Mesodermal cell (in vitro differentiated cells): Measurements from ENCODE around the gene RITA1.

Experiments
- H3K27ac ChIP-seq: 2 replicates; pipeline ENCODE4 v1.7.0; 2013; ENCODE audit warnings: mild to moderate bottlenecking, low read depth, low read length, moderate library complexity; ENCODE audit not compliant: severe bottlenecking
- H3K36me3 ChIP-seq: 2 replicates; pipeline ENCODE4 v1.7.1; 2013; ENCODE audit warnings: mild to moderate bottlenecking, low read length, moderate library complexity; ENCODE audit not compliant: control insufficient read depth, insufficient read depth
- H3K4me1 ChIP-seq: one replicate; pipeline ENCODE4 v1.7.1; 2013; ENCODE audit warnings: mild to moderate bottlenecking, low read length; ENCODE audit not compliant: insufficient read depth, control insufficient read depth, poor library complexity, severe bottlenecking
- H3K4me3 ChIP-seq: 2 replicates; pipeline ENCODE4 v1.7.0; 2013; ENCODE audit warnings: low read length, control low read depth, mild to moderate bottlenecking; ENCODE audit not compliant: insufficient read depth, poor library complexity, severe bottlenecking; ENCODE audit errors: extremely low read depth
- H3K9me3 ChIP-seq: 2 replicates; pipeline ENCODE4 v1.7.1; 2013; ENCODE audit warnings: mild to moderate bottlenecking, low read length, moderate library complexity; ENCODE audit not compliant: control insufficient read depth
- WGBS, 2 experiments: methylation state at CpG; one replicate each; pipeline ENCODE4 v1.1.5; 2013; ENCODE audit warnings: missing lambda C conversion rate in 2 of 2; ENCODE audit not compliant: insufficient coverage in 2 of 2; 5-methylcytosine and 5-hydroxymethylcytosine counted together

RITA1 gene

DNA sequence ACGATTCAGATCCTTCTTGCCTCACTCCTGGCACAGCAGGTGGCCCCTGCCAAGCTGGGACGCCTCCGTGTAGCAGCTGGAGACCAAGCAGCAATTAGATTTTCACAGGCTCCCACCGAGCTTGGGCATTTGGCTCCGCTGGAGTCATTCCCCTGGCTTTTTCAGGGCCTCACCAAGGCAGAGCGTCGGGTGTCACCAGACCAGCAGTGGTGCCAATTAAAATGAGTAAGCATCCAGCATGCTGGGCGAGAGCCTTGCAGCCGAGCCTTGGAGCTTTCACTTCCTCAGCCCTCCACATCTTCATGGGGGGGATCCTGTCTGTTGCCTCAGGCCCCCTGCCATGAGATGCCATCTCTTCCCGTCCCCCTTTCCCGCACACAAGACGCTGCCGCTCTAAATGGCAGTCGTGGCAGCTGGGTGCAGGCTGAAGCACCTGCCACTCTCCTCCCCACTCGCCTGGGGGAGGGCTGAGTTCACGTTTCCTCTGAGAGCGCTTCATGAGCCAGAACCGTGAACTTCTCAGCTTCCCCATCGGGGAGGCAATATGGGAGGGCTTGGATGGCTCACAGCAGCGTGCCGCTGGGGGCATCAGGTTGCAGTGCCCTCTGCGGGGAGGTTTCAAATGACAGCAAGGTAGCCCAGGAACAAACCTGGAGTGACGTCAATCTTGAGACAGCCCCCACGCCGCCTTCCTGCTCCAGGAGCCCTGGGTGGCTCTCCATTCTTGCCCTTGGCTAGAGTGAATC is 47.5 kb downstream of the RITA1 start:
- Histone ChIP-seq H3K4me3 (no peak overlapping the region), H3K9me3 (peaks cover 8% of the 10 kb centered on the region), H3K27ac (no peak overlapping the region), H3K4me1 (peaks cover 29% of the 10 kb centered on the region), H3K36me3 (peaks cover 40% of the 10 kb centered on the region)
- WGBS, 2 experiments: 59 to 64% methylated on average over 22 to 24 of the region's 25 CpGs

DNA sequence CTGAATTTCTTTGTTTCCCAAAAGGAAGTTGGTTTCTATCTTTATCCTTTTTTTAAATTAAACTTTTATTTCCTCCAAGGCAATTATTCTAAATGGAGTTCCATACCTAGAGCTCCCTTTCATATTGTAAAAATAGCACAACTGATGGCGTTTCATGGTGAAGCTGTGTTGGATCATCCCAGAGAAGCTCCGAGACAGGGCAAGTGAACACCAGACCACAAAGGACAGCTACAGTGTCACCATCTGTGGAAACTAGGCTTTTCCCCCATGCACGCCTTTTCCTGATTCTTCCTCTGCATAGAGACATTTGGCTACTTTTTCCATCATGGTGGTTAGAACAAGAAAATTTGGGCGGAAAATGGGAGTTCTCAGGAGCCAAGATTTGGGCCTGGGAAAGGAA is 48.4 kb downstream of the RITA1 start:
- H3K4me1 ChIP-seq: peaks cover 26% of the 10 kb centered on the region
- WGBS, 2 experiments: 94 to 96% methylated on average over 3 to 4 of the region's 4 CpGs
- no peak overlapping the region for H3K4me3 ChIP-seq
- no peak overlapping the region for H3K27ac ChIP-seq
- H3K36me3 ChIP-seq: peaks cover 40% of the 10 kb centered on the region
- peaks cover 8% of the 10 kb centered on the region for H3K9me3 ChIP-seq

DNA sequence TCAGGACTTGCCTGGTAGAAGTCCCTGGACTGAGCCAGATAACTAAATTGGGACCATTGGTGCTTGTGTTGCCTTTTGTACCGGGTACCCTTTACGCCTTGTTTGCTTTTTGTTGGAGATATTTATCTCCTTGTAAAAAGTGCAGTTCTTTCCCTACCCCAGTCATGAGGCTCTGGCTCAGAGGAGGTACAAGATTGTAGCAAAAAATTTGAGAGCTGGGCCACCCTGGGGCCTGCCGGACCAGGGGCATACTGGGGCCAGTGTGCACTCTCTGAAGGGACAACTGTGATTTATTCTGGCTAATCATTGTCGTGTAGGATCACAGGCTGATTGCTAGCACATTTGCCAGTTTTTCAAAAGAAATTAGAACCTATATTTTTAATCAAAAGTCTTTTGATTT is 49.0 kb downstream of the RITA1 start:
- WGBS, 2 experiments: 93 to 100% methylated on average over 1 to 2 of the region's 4 CpGs
- H3K4me3 ChIP-seq: no peak overlapping the region
- peaks cover 36% of the 10 kb centered on the region for H3K36me3 ChIP-seq
- H3K4me1 ChIP-seq: peaks cover 23% of the 10 kb centered on the region
- H3K9me3 ChIP-seq: peaks cover 8% of the 10 kb centered on the region
- H3K27ac ChIP-seq: no peak overlapping the region

DNA sequence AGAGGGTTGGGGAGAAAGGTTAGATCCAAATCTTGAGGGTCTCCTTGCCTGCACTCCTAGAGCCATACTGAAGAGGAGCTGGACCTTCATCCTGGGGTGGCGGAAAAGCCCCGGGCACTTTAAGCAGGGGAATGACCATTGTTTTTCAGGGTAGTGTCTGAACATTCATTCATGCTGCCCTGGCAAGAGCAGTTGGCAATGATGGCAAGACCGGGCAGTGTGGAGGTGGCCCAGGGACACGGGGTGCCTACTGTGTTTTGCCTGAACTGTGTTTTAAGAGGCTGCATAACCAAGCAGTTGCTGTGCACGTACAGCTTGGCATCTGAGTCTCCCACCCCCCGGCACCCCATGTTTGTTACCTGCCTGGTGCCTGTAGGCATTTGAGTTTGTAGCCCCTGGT is 50.5 kb downstream of the RITA1 start:
- H3K4me3 ChIP-seq: no peak overlapping the region
- 95 to 96% methylated on average over 5 to 6 of the region's 6 CpGs for WGBS, 2 experiments
- peaks cover 4% of the 10 kb centered on the region for H3K9me3 ChIP-seq
- H3K4me1 ChIP-seq: peaks cover 18% of the 10 kb centered on the region
- H3K36me3 ChIP-seq: peaks cover 26% of the 10 kb centered on the region
- H3K27ac ChIP-seq: no peak overlapping the region

DNA sequence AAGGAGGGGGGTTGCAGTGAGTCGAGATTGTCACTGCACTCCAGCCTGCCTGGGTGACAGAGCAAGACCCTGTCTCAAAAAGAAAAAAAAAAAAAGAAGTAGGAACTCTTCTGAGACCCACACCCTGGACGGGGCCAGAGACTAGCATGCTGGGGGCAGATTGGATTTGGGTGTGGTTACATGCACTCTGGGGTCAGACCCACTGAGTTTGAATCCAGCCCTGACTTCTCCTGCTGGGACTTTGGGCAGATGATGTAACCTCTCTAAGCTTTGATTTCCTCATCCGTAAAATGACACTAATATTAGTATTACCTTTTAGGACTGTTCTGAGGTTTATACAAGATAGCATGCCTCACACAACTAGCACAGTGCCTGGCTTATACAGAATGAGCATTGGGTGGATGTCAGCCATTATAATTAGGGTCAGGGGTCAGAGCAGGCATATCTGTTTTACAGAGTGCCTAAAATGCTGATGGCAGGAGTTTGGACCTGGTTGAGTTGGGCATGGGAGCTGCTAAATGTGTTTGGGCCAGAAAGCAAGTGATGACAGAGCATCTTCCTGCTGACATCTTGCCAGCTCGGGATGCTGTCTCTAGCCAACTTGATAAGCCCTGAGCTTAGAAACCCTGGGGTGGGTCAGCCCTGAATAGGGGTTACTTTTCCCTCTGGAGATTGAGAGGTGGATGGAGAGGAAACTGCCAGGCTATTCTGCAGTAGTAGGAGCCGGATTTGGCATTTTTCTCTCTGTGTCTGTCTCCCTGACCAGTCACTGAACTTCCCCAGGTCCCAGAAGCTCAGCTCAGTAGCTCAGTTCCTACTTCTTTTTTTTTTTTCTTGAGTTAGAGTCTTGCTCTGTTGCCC is 51.2 kb downstream of the RITA1 start:
- 94 to 100% methylated on average over 3 to 4 of the region's 5 CpGs for WGBS, 2 experiments
- Histone ChIP-seq H3K4me1 (peaks cover 17% of the 10 kb centered on the region), H3K27ac (no peak overlapping the region)

DNA sequence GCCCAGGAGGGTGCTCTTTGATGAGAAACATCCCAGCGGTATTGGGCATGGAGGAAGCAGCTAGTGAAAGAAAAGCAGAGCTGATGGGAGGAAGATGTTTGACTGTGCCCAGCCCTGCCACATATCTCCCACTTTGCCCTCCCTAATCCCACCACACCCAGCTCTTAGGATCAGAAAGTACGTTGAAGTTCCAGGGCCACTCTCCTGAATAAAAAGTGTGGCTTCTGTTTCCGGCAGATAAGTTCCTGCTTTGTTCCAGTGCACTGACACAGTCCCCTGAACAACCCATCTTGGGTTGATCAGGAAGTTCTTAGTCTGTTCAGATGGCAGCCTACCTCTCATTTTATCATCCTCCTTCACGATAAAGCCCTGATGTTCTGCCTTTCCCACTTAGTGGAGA is 52.2 kb downstream of the RITA1 start:
- Histone ChIP-seq H3K27ac (no peak overlapping the region), H3K9me3 (no peaks in the 10 kb centered on the region), H3K4me3 (no peak overlapping the region), H3K4me1 (peaks cover 11% of the 10 kb centered on the region), H3K36me3 (peaks cover 13% of the 10 kb centered on the region)
- WGBS, 2 experiments: 88 to 100% methylated on average over 1 to 2 of the region's 4 CpGs

More for the DNA sequence above, 51.2 kb downstream of the RITA1 start:
- Histone ChIP-seq H3K9me3 (no peaks in the 10 kb centered on the region), H3K4me3 (no peak overlapping the region), H3K36me3 (peaks cover 21% of the 10 kb centered on the region)

DNA sequence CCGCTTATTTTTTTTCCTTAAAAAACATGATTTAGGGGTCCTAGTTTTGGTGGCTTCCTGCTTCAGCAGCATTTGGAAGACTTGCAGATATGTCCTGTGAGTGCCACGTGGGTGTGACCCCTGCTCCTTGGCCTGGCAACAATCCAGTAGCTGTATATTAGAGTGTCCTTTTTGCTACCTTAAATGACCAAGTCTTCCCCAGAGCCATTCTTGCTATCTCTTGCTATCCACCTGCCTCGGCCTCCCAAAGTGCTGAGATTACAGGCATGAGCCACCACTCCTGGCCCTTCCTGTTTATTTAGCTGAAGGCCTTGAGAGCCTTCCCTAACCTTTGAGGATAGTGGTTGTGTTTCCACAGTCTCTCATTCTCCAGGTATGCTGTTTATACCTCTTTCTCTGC is 52.8 kb downstream of the RITA1 start:
- Histone ChIP-seq H3K4me1 (peaks cover 11% of the 10 kb centered on the region), H3K27ac (no peak overlapping the region)
- 96 to 100% methylated on average over 3 of the region's 3 CpGs for WGBS, 2 experiments

DNA sequence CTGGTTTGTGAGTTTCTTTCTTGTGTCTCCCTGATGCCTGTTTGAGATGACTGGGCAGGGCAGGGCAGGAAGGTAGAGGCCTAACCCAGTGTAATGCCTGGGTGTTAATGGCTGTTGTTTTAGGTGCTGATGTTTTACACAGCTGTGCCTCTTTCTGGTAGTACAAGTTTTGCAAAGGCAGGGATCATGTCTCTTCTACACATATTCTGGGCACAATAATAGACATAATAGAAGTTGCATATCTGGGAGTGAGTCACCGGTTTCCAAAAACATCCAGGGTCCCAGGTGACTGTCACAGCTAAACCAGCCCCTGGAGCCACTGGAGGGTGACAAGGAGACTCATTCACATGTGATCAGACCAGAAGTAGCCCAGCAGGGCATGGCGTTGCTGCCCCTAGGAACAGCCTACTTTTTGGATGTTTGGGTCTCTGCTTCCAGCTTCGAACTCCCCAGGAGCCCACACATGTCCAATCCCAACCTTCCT is 53.8 kb downstream of the RITA1 start:
- H3K4me1 ChIP-seq: peaks cover 11% of the 10 kb centered on the region
- H3K4me3 ChIP-seq: no peak overlapping the region
- peaks cover 4% of the 10 kb centered on the region for H3K36me3 ChIP-seq
- 87 to 90% methylated on average over 3 of the region's 3 CpGs for WGBS, 2 experiments
- H3K9me3 ChIP-seq: no peaks in the 10 kb centered on the region
- no peak overlapping the region for H3K27ac ChIP-seq

More for the DNA sequence above, 52.8 kb downstream of the RITA1 start:
- Histone ChIP-seq H3K4me3 (no peak overlapping the region), H3K36me3 (peaks cover 7% of the 10 kb centered on the region), H3K9me3 (no peaks in the 10 kb centered on the region)

DNA sequence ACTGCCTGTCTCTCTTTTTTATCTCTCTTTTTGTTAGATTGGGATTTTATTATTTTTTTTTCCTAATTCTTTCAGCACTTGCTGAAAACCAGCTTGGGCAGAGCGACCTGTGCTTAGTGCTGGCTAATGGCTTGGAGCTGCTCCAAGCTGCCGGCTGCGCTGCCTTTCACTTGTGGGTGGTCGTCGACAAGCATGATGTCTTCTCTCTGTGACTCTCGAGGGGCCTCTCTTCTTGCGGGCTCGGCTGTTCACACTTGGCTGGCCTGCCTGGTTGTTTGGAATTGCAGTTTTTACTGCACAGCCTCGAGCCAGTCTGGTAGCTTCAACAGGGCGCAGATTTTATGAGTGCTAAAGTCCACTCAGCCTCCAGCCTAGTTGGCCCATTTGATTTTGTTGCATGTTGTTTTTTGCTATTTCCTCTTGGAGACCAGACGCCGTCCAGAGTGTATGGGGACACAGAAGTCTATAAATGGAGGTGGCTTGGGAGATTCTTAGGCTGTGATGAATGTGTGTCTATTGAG is 54.4 kb downstream of the RITA1 start:
- WGBS, 2 experiments: 91% methylated on average over 12 of the region's 12 CpGs
- no peak overlapping the region for H3K27ac ChIP-seq

DNA sequence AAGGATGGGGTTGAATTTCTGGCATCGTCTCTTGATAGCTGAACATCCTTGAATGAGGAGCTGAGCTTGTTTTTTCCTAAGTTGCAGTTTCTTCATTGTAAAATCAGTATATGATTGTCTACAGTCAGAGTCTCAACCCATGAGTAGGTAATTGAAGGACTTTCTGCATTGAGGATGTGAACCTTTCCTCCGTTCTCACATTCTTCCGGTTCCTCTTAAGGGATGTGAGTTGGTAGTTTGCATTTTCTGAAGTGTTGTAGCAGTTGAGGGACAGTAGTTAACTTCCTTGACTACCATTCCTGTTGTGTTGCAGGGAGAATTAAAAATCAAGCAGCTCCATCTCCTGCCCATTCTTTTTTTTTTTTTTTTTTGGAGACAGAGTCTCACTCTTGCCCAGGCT is 54.9 kb downstream of the RITA1 start:
- WGBS, 2 experiments: 94 to 100% methylated on average over 3 of the region's 3 CpGs
- Histone ChIP-seq H3K4me3 (no peak overlapping the region), H3K4me1 (peaks cover 11% of the 10 kb centered on the region), H3K36me3 (peaks cover 4% of the 10 kb centered on the region), H3K27ac (no peak overlapping the region), H3K9me3 (no peaks in the 10 kb centered on the region)

More for the DNA sequence above, 54.4 kb downstream of the RITA1 start:
- H3K4me1 ChIP-seq: peaks cover 11% of the 10 kb centered on the region
- H3K9me3 ChIP-seq: no peaks in the 10 kb centered on the region
- H3K36me3 ChIP-seq: peaks cover 4% of the 10 kb centered on the region
- H3K4me3 ChIP-seq: no peak overlapping the region
